Transverse colon (tissue), 4 donors: ENCODE results near the gene YWHAQ. TPM values are rescaled to one million over a fixed set of nuclear protein-coding genes. Genes with fewer than 3 reads are reported as not detected.
"Not testable (repeated sequence)": the region's sequence is repeated elsewhere in the genome, so short reads cannot be mapped to it uniquely, and the experiment has no call there.

Experiments
- DNase-seq: peaks from one replicate; pipeline ENCODE4 v3.0.0-alpha.2; 2019
- H3K27ac ChIP-seq, 4 donors: fragments of 200-600 bp; sonication (generic); 2 replicates each; pipeline ENCODE4 v1.5.1; 2016 to 2018; ENCODE audit warnings: inconsistent platforms in 4 of 4
- H3K27me3 ChIP-seq: fragments of 200-600 bp; sonication (generic); 2 replicates; pipeline ENCODE4 v1.5.1; 2017; ENCODE audit warnings: inconsistent platforms
- H3K36me3 ChIP-seq, 4 donors: fragments of 200-600 bp; sonication (generic); 2 replicates each; pipeline ENCODE4 v1.5.1; 2017 to 2019; ENCODE audit warnings: inconsistent platforms in 4 of 4
- H3K4me1 ChIP-seq, 4 donors: fragments of 200-600 bp; sonication (generic); 2 replicates each; pipeline ENCODE4 v1.5.1; 2017 to 2020; ENCODE audit warnings: inconsistent platforms in 4 of 4
- H3K4me3 ChIP-seq, 4 donors: fragments of 200-600 bp; sonication (generic); 1 replicate in 1 of 4; 2 replicates in 3 of 4; pipeline versions ENCODE4 v1.5.1 to v1.6.1; 2017 to 2019; ENCODE audit warnings: inconsistent platforms in 4 of 4
- H3K9me3 ChIP-seq, 2 donors: fragments of 200-600 bp; sonication (generic); 2 replicates each; pipeline ENCODE4 v1.5.1; 2017 to 2019; ENCODE audit warnings: inconsistent platforms in 2 of 2
- EP300 ChIP-seq: sonication (generic); formaldehyde crosslinking; IDR thresholded peaks from one replicate; pipeline ENCODE4 v1.6.1; 2017; ENCODE audit warnings: antibody characterized with exemption, low read depth
- POLR2A ChIP-seq: fragments of 450-650 bp; IDR thresholded peaks from one replicate; pipeline ENCODE4 v1.6.1; 2016; ENCODE audit warnings: antibody characterized with exemption, mild to moderate bottlenecking, moderate library complexity
- POLR2AphosphoS5 ChIP-seq, 3 donors: sonication (generic); formaldehyde crosslinking; IDR thresholded peaks; one replicate each; pipeline ENCODE4 v1.6.1; 2016; ENCODE audit warnings: antibody characterized with exemption in 3 of 3
- WGBS, 2 donors: methylation state at CpG; one replicate each; pipeline ENCODE4 v1.1.5; 2018; ENCODE audit warnings: low coverage in 1 of 2; 5-methylcytosine and 5-hydroxymethylcytosine counted together
- in situ Hi-C, 4 donors: fragments of 200-750 bp; cut with MboI; loops; one replicate each; pipeline versions ENCODE4 v1.15.0 to v1.15.1; 2017; ENCODE audit warnings: low sequenced_read_pairs in 3 of 4, low pct_ligation_motif_present in 1 of 4, low pct_unique_long_range_greater_than_20kb in 1 of 4
- intact Hi-C: fragments of 100-400 bp; cut with DNase I; formaldehyde crosslinking; loops from one replicate; pipeline ENCODE4 v1.15.1; 2023; ENCODE audit warnings: low total_unique reads
- total RNA-seq, 4 donors: library from RNA; depleted of rRNA; stranded (reverse); fragments of >200 nt; gene quantifications; one replicate each; pipeline ENCODE4 v1.1.0, GENCODE V29; 2016
- TF ChIP-seq, protein P1 (sequence below), 5 experiments: fragments of 200-600 bp in 3 of 5; fragments of 450-650 bp in 2 of 5; sonication (generic) in 3 of 5; IDR thresholded peaks; 1 replicate in 2 of 5; 2 replicates in 3 of 5; pipeline ENCODE4 v1.5.1; 2016 to 2017; ENCODE audit warnings: antibody characterized with exemption in 5 of 5, inconsistent platforms in 3 of 5, mild to moderate bottlenecking in 2 of 5, moderate library complexity in 1 of 5

The YWHAQ gene
- total RNA-seq, 4 donors from 2014 or later, result 84.0 to 189 (median 145) TPM

DNA sequence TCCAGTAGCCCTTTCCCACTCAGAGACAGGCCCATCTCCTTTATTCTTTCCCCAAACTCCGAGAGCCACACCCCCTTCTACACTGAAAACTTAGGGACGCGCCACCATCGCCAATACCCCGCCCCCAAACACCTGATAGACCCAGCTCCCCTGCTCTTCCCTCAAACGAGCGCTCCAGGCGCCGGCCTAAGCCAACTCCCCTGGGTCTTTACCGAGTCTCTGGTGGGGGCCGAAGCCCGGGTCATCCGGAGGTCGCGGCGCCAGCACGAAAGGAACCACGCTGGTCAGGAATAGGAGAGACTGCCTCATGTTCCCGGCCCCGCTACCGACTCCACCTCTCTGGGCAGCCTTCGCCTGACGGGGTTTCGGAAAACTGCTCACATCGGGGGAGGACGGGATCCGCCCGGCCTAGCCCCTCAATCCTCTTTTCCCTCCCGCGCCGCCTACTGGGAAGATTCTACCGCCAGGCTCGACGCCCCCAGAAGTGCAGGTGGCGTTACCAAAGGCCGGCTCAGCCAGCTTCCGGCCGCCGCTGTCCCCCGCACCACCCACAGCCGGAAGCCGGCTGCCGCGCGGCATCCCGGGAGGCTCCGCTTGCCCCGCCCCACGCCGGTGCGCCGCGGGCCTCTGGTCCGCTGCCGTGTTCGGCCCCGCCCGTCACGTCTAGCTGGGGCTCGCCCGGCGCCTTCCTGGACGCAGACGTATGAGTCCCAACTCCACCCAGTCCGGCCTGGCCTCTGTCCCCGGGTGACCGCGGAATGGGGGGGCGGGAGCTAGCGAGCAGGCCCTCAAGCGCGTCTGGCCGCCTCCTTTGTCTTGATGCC is 75.3 kb downstream of the YWHAQ start, which contains the start of gene ADAM17:
TSS of gene ADAM17 (minus strand) at position 534 of the 824 bp plus-strand sequence. CDS start at position 309, 225 bp downstream.
- no peaks in the 10 kb centered on the region for H3K36me3 ChIP-seq
- peak within 1 kb of the TSS; percentile 60 to 91 (median 84) for H3K4me3 ChIP-seq
- peak; percentile 61 for TF ChIP-seq EP300
- TF ChIP-seq POLR2A, result peak; percentile 97
- TF ChIP-seq POLR2AphosphoS5 (IDR thresholded peaks at IDR 0.05), result peak; percentile 94 to 98 (median 97)
- TF ChIP-seq, protein P1, sequence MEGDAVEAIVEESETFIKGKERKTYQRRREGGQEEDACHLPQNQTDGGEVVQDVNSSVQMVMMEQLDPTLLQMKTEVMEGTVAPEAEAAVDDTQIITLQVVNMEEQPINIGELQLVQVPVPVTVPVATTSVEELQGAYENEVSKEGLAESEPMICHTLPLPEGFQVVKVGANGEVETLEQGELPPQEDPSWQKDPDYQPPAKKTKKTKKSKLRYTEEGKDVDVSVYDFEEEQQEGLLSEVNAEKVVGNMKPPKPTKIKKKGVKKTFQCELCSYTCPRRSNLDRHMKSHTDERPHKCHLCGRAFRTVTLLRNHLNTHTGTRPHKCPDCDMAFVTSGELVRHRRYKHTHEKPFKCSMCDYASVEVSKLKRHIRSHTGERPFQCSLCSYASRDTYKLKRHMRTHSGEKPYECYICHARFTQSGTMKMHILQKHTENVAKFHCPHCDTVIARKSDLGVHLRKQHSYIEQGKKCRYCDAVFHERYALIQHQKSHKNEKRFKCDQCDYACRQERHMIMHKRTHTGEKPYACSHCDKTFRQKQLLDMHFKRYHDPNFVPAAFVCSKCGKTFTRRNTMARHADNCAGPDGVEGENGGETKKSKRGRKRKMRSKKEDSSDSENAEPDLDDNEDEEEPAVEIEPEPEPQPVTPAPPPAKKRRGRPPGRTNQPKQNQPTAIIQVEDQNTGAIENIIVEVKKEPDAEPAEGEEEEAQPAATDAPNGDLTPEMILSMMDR (IDR thresholded peaks at IDR 0.05), result peak; percentile 48 to 92 (median 61)
- H3K27me3 ChIP-seq, result no peaks in the 10 kb centered on the region
- WGBS, 2 donors, result 1% methylated on average over 23 of the region's 73 CpGs; no CpG with 5 or more reads in 1 of the 2 donors
- H3K27ac ChIP-seq, result peak within 1 kb of the TSS; percentile 94 to 98 (median 98)
- intact Hi-C loops (loop anchor here (5.0 kb wide), 1 partner anchor 77 kb away; the partner anchor contains the start of gene YWHAQ), in situ Hi-C loops (loop anchor here in 1 of 4 donors (10.0 kb wide), 1 partner anchor 79 kb away; the partner anchor contains the start of gene YWHAQ)
- H3K9me3 ChIP-seq, result no peaks in the 10 kb centered on the region
- DNase-seq, result peak; percentile 97
- H3K4me1 ChIP-seq, result peaks cover 22 to 48% (median 29%) of the 10 kb centered on the region in 4 donors

DNA sequence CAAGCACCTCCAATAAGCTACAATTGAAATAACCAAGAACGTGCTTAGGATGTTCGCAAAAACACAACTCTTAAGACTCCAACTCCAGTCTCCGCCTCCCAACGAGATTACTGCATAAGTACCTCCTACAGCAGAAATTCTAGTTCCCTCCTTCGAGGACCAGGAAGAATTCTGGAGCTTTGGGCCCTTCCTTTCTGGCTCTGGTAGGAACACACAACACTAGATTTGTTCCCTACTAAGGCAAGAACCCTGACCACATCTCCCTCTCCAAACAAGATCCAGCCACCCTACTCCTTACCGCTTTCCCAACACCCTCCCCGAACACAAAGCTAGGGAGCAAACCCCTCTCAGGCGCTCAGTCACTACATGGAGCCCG is 75.9 kb downstream of the YWHAQ start:
- Histone ChIP-seq H3K36me3 (no peaks in the 10 kb centered on the region), H3K4me3 (peak overlapping the region; percentile 60 to 91 (median 84)), H3K27me3 (no peaks in the 10 kb centered on the region), H3K4me1 (peaks cover 22 to 51% (median 29%) of the 10 kb centered on the region in 4 donors), H3K27ac (peak overlapping the region; percentile 94 to 98 (median 98)), H3K9me3 (no peaks in the 10 kb centered on the region)
- peak; percentile 10 to 58 (median 17) for TF ChIP-seq POLR2AphosphoS5 (IDR thresholded peaks at IDR 0.05)
- TF ChIP-seq POLR2A, result no peak
- in situ Hi-C loops, result loop anchor here in 1 of 4 donors (10.0 kb wide), 1 partner anchor 80 kb away; the partner anchor contains the start of gene YWHAQ
- DNase-seq, result peak; percentile 31
- 0% methylated on average over 5 to 9 of the region's 9 CpGs for WGBS, 2 donors
- intact Hi-C loops, result loop anchor here (5.0 kb wide), 1 partner anchor 77 kb away; the partner anchor contains the start of gene YWHAQ

DNA sequence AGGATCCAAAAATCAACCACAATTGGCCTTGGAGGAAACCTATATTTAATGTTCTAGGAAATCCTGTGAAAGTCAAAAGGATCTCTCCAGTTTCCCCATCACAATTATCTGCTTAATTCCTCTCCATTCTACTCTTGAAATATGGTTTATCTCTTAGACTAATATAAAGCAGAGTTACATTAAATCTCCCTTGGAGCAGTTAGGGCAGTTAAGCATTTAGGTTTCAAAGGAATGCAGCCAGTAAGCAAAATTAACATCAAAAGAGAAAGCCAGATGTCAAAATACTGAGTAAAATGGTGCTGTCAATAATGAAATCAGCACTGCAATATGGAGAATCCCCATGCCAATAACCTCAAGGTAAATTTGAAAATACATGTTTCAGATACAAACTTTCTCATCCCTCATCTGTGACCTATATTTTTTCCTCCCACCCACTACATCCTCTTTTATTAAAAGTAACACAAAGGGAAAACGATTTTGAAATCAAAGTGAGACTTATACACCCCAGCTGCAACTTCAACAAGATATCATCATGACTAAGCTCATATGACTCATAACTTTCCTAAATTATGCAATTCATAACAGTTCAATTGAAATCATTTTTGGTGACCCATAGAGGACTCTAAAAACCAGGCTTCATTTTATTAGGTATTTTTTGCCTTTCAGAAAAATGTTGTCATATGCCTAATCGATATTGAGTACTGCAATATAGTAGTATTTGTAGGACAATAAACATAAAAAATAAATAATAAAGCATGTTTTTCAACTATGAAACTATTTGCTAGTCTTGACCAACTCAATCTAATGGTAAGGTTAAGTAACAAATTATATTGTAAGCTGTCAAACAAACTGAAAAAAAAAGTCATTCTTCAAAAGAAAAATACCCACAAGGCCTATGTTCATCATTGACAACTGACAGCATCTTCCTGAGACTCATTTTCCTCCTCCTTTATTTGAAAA is 78.3 kb downstream of the YWHAQ start:
- intact Hi-C loops, result no loop called here
- in situ Hi-C loops, result loop anchor here in 1 of 4 donors (10.0 kb wide), 1 partner anchor 82 kb away; the partner anchor contains the start of gene YWHAQ
- DNase-seq, result no peak

DNA sequence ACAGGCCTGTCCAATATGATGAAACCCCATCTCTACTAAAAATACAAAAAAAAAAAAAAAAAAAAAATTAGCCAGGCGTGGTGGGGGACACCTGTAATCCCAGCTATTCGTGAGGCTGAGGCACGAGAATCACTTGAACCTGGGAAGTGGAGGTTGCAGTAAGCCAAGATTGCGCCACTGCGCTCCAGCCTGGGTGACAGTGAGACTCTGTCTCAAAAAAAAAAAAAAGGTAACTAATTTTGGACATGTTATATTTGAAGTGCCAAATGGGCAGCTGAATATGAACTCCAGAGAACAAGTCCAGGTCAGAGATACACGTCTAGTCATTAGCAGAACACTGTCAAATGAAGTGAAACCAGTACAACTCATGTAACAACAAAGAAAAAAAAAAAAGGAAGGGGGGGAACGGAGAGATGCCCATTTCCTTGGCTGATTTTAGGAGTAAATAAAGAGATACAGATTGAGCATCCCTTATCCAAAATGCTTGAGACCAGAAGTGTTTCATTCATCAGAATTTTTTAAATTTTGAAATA is 79.9 kb downstream of the YWHAQ start:
- H3K4me3 ChIP-seq, DNase-seq, intact Hi-C loops, H3K27me3 ChIP-seq, H3K36me3 ChIP-seq, H3K9me3 ChIP-seq: not testable (repeated sequence)
- in situ Hi-C loops, result loop anchor here in 1 of 4 donors (10.0 kb wide), 1 partner anchor 84 kb away; the partner anchor contains the start of gene YWHAQ
- 82 to 83% methylated on average over 6 to 7 of the region's 7 CpGs for WGBS, 2 donors
- Histone ChIP-seq H3K4me1 (peaks cover 22 to 63% (median 26%) of the 10 kb centered on the region in 4 donors), H3K27ac (peak overlapping the region in 3 of 4 donors; percentile 9 to 61 (median 29))

More for the DNA sequence above, 78.3 kb downstream of the YWHAQ start:
- TF ChIP-seq POLR2AphosphoS5 (IDR thresholded peaks at IDR 0.05) (peak in 2 of 3 donors; percentile 40 to 58), POLR2A (no peak)
- Histone ChIP-seq H3K9me3 (no peaks in the 10 kb centered on the region), H3K27ac (peak overlapping the region; percentile 41 to 67 (median 62)), H3K4me3 (no peak overlapping the region), H3K27me3 (no peaks in the 10 kb centered on the region), H3K4me1 (peaks cover 22 to 67% (median 32%) of the 10 kb centered on the region in 4 donors), H3K36me3 (no peaks in the 10 kb centered on the region)
- WGBS, 2 donors, result 30 to 31% methylated on average over 2 of the region's 2 CpGs

DNA sequence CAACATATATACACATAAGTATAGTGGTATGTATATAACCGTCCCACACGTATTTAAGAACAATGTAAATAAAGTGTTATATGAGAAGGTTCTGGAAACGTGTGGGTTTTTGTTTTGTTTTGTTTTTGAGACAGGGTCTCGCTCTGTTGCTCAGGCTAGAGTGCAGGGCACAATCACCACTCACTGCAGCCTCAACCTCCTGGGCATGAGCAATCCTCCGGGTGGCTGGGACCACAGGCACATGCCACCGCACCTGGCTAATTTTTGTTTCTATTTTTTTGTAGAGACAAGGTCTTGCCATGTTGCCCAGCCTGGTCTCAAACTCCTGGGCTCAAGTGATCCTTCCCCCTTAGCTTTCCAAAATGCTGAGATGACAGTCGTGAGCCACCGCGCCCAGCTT is 81.4 kb downstream of the YWHAQ start:
- no peaks in the 10 kb centered on the region for H3K9me3 ChIP-seq
- 84 to 86% methylated on average over 8 to 9 of the region's 9 CpGs for WGBS, 2 donors
- DNase-seq, result no peak
- H3K4me1 ChIP-seq, result peaks cover 18 to 58% (median 22%) of the 10 kb centered on the region in 4 donors
- no peaks in the 10 kb centered on the region for H3K36me3 ChIP-seq
- no peak for TF ChIP-seq EP300
- no peak for TF ChIP-seq POLR2AphosphoS5 (IDR thresholded peaks at IDR 0.05)
- TF ChIP-seq, protein P1 (IDR thresholded peaks at IDR 0.05), result no peak
- no peak for TF ChIP-seq POLR2A
- H3K27me3 ChIP-seq, result no peaks in the 10 kb centered on the region
- in situ Hi-C loops (no loop called here), intact Hi-C loops (no loop called here)
- no peak overlapping the region for H3K27ac ChIP-seq
- H3K4me3 ChIP-seq, result no peak overlapping the region
